Activated CD4-positive, alpha-beta memory T cell treated with anti-CD3 and anti-CD28 coated beads for 36 hours (primary cell): Measurements from ENCODE around the gene MRPL51. TPM values are rescaled to one million over a fixed set of nuclear protein-coding genes. Genes with fewer than 3 reads are reported as not detected.
"Not testable (repeated sequence)": the region's sequence is repeated elsewhere in the genome, so short reads cannot be mapped to it uniquely, and the experiment has no call there.

ENCODE experiments used
- CTCF ChIA-PET: fragments of 350-600 bp; sonication (Branson Sonifier 250); formaldehyde crosslinking; loops from one replicate; lab custom pipeline; 2021; ENCODE audit warnings: antibody characterized with exemption, inconsistent platforms; lab: Charles Lee
- POLR2A ChIA-PET: fragments of 350-600 bp; sonication (Branson Sonifier 250); formaldehyde crosslinking; loops from one replicate; lab custom pipeline; 2021; ENCODE audit warnings: antibody characterized with exemption; lab: Charles Lee
- DNase-seq: peaks from one replicate; pipeline ENCODE4 v3.0.0-alpha.2; 2020
- H3K27ac Mint-ChIP-seq: one replicate; pipeline ENCODE4 v1.8.0; 2021; ENCODE audit warnings: mixed read lengths
- H3K27me3 Mint-ChIP-seq: one replicate; pipeline ENCODE4 v1.8.0; 2021; ENCODE audit warnings: mixed read lengths
- H3K36me3 Mint-ChIP-seq: one replicate; pipeline ENCODE4 v1.8.0; 2021; ENCODE audit warnings: mixed read lengths
- H3K4me1 Mint-ChIP-seq: one replicate; pipeline ENCODE4 v1.8.0; 2021; ENCODE audit warnings: low read depth, mixed read lengths
- H3K4me3 Mint-ChIP-seq: one replicate; pipeline ENCODE4 v1.8.0; 2021; ENCODE audit warnings: mild to moderate bottlenecking, mixed read lengths
- H3K9me3 Mint-ChIP-seq: one replicate; pipeline ENCODE4 v1.8.0; 2021; ENCODE audit warnings: mixed read lengths
- intact Hi-C: fragments of 100-400 bp; cut with micrococcal nuclease; formaldehyde crosslinking; loops from one replicate; pipeline ENCODE4 v1.15.1; 2023
- total RNA-seq, 2 experiments: library from RNA; stranded (reverse); gene quantifications; one replicate each; pipeline ENCODE4 v1.2.3, GENCODE V29; 2021

The MRPL51 gene
- total RNA-seq, 2 experiments from 2014 or later = 289 to 312 TPM

- ChIA-PET POLR2A (no interaction called here), CTCF (no interaction called here)
- DNase-seq = no peak
- Mint-ChIP-seq H3K4me1 (no peaks in the 10 kb centered on the region), H3K36me3 (no peaks in the 10 kb centered on the region), H3K27me3 (no peaks in the 10 kb centered on the region), H3K9me3 (no peaks in the 10 kb centered on the region), H3K4me3 (no peak overlapping the region), H3K27ac (no peak overlapping the region)
- intact Hi-C loops = no loop called here
These were observed 14.6 kb downstream of the MRPL51 start for GRCh38 chr12:6478416-6478815.

GRCh38 chr12:6477601-6478377, 15.3 kb downstream of the MRPL51 start:
- intact Hi-C loops, H3K4me3 Mint-ChIP-seq, CTCF ChIA-PET, H3K4me1 Mint-ChIP-seq, H3K9me3 Mint-ChIP-seq, H3K27me3 Mint-ChIP-seq, H3K36me3 Mint-ChIP-seq, POLR2A ChIA-PET, H3K27ac Mint-ChIP-seq, DNase-seq: not testable (repeated sequence)

- Mint-ChIP-seq H3K27ac (no peak overlapping the region), H3K9me3 (no peaks in the 10 kb centered on the region), H3K4me1 (peaks cover 7% of the 10 kb centered on the region), H3K4me3 (no peak overlapping the region), H3K27me3 (no peaks in the 10 kb centered on the region), H3K36me3 (no peaks in the 10 kb centered on the region)
- POLR2A ChIA-PET = no interaction called here
- CTCF ChIA-PET = no interaction called here
- intact Hi-C loops = no loop called here
- no peak for DNase-seq
These were observed 16.6 kb downstream of the MRPL51 start for GRCh38 chr12:6476489-6476888.

DNA sequence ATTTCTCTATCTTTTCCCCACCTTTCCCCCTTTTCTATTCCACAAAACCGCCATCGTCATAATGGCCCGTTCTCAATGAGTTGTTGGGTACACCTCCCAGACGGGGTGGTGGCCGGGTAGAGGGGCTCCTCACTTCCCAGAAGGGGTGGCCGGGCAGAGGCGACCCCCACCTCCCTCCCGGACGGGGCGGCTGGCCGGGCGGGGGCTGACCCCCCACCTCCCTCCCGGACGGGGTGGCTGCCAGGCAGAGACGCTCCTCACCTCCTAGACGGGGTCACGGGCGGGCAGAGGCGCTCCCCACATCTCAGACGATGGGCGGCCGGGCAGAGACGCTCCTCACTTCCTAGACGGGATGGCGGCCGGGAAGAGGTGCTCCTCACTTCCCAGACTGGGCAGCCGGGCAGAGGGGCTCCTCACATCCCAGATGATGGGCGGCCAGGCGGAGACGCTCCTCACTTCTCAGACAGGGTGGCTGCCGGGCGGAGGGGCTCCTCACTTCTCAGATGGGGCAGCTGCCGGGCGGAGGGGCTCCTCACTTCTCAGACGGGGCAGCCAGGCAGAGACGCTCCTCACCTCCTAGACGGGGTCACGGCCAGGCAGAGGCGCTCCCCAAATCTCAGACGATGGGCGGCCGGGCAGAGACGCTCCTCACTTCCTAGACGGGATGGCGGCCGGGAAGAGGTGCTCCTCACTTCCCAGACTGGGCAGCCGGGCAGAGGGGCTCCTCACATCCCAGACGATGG, 17.7 kb downstream of the MRPL51 start:
- H3K27me3 Mint-ChIP-seq, DNase-seq, H3K27ac Mint-ChIP-seq, H3K36me3 Mint-ChIP-seq, CTCF ChIA-PET, POLR2A ChIA-PET, intact Hi-C loops, H3K9me3 Mint-ChIP-seq, H3K4me3 Mint-ChIP-seq: not testable (repeated sequence)
- H3K4me1 Mint-ChIP-seq = peaks cover 15% of the 10 kb centered on the region

GRCh38 chr12:6472491-6472890, 20.6 kb downstream of the MRPL51 start:
- ChIA-PET POLR2A (interaction anchor here (3.5 to 5.6 kb wide), 2 partner anchors 12 to 59 kb away, joined by 34 to 72 read pairs; no protein-coding TSS in a partner anchor), CTCF (interaction anchor here (0.8 kb wide), 1 partner anchor 137 kb away, joined by 3 read pairs; no protein-coding TSS in a partner anchor)
- Mint-ChIP-seq H3K9me3 (no peaks in the 10 kb centered on the region), H3K4me1 (peaks cover 32% of the 10 kb centered on the region), H3K27me3 (no peaks in the 10 kb centered on the region), H3K36me3 (peaks cover 15% of the 10 kb centered on the region), H3K4me3 (no peak overlapping the region), H3K27ac (no peak overlapping the region)
- intact Hi-C loops = no loop called here
- no peak for DNase-seq

GRCh38 chr12:6471989-6472360, 21.1 kb downstream of the MRPL51 start:
- no peak for DNase-seq
- Mint-ChIP-seq H3K27me3 (no peaks in the 10 kb centered on the region), H3K9me3 (no peaks in the 10 kb centered on the region), H3K4me3 (peak overlapping the region; percentile 6), H3K36me3 (peaks cover 20% of the 10 kb centered on the region), H3K4me1 (peaks cover 37% of the 10 kb centered on the region), H3K27ac (peak overlapping the region; percentile 1)
- CTCF ChIA-PET = interaction anchor here (2.8 kb wide), 1 partner anchor 66 kb away, joined by 11 read pairs; no protein-coding TSS in a partner anchor
- POLR2A ChIA-PET = interaction anchor here (1.3 to 5.6 kb wide), 4 partner anchors 12 to 60 kb away, joined by 3 to 72 read pairs (median 40); partner anchors contain the start of genes MRPL51 and NCAPD2
- intact Hi-C loops = loop anchor here (2.0 kb wide), 1 partner anchor 137 kb away; no protein-coding TSS in a partner anchor

DNA sequence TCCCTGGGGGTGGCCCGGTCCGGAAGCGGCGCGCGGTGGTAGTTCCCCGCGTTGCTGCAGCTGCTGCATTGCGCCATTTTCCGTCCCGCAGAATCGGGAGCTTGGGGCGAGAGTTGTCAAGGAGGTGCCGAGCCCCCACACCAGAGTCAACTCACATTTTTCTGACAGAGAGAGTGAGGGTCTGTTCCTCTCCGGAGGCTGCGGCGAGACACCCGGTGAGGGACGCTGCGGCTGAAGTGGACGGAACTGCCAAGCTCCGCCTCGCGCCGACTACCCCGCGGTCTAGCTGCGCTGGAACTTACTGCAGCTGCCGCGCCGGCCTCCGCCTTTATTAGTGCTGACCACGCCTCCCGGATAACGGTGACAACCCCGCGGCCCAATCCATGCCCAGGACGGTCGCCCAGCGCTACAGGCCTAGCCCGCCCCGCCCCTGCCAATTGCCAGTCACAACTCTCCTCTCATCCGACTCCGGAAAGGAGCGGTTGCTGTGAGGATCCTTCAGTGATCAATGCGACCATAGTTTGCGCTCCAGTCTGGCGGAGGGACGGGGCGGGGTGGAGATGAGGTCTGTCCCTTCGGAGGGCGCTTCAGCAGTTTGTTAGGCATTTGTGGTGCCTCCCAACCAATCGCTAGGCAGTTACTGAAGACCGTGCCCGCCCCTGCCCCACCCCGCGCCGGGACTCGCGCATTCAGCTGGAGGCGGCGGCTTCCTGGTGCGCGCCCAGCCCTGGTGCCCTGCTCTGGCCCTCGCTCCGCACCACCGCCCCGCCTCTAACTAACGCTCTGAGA, 22.5 kb downstream of the MRPL51 start, which contains the start of gene VAMP1:
Gene VAMP1, minus strand, starts transcription at position 303 of the 789 bp plus-strand sequence. Its CDS starts 146 bp downstream, at position 157.
- H3K4me1 Mint-ChIP-seq = peaks cover 51% of the 10 kb centered on the region

GRCh38 chr12:6469609-6470374, 23.3 kb downstream of the MRPL51 start:
- no peaks in the 10 kb centered on the region for H3K27me3 Mint-ChIP-seq
- ChIA-PET CTCF (interaction anchor here (0.9 to 4.3 kb wide), 10 partner anchors 8 to 133 kb away, joined by 3 to 59 read pairs (median 8); partner anchors contain the start of genes GAPDH, MRPL51 and TAPBPL), POLR2A (interaction anchor here (0.9 to 5.6 kb wide), 19 partner anchors 9 to 382 kb away, joined by 3 to 72 read pairs (median 10); partner anchors contain the start of genes CD27, GAPDH, MRPL51 and NCAPD2)
- H3K4me1 Mint-ChIP-seq = peaks cover 57% of the 10 kb centered on the region
- H3K4me3 Mint-ChIP-seq = peak overlapping the region; percentile 88
- H3K9me3 Mint-ChIP-seq = no peaks in the 10 kb centered on the region
- H3K27ac Mint-ChIP-seq = peak overlapping the region; percentile 89
- peaks cover 38% of the 10 kb centered on the region for H3K36me3 Mint-ChIP-seq
- DNase-seq = no peak
- intact Hi-C loops = loop anchor here (1.0 to 2.0 kb wide), 7 partner anchors 7 to 284 kb away; partner anchors contain the start of genes MLF2 and MRPL51

More for the DNA sequence above, 22.5 kb downstream of the MRPL51 start, which contains the start of gene VAMP1:
- CTCF ChIA-PET = interaction anchor here (0.7 to 4.3 kb wide), 14 partner anchors 9 to 147 kb away, joined by 3 to 59 read pairs (median 4); partner anchors contain the start of genes GAPDH, MRPL51 and TAPBPL
- Mint-ChIP-seq H3K27me3 (no peaks in the 10 kb centered on the region), H3K36me3 (peaks cover 33% of the 10 kb centered on the region), H3K27ac (peak within 1 kb of the TSS; percentile 89), H3K4me3 (peak within 1 kb of the TSS; percentile 88), H3K9me3 (no peaks in the 10 kb centered on the region)
- POLR2A ChIA-PET = interaction anchor here (0.7 to 5.6 kb wide), 23 partner anchors 10 to 382 kb away, joined by 3 to 72 read pairs (median 5); partner anchors contain the start of genes CD27, GAPDH, MRPL51 and NCAPD2
- intact Hi-C loops = loop anchor here (1.0 to 2.0 kb wide), 5 partner anchors 8 to 283 kb away; partner anchors contain the start of genes MLF2 and MRPL51
- peak; percentile 99 for DNase-seq

DNA sequence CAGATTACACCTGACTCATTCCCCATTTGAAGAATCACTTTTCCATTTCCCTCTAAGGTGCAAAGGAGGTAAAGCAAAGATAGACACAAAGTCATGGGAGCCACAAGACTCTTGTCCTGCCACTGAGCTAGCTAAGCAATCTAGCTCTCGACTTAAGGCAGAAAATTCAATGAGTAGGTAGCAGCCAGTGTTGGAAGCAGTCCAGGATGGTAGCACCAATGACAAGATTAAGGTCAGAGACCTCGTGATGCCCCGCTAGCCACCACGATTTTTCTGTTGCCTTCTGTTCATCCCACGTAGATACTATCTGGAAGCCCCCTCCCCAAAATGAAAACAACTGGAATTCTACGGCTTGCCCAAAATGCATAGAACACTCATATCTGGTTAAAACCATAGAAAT, 24.0 kb downstream of the MRPL51 start:
- CTCF ChIA-PET = interaction anchor here (4.3 kb wide), 1 partner anchor 45 kb away, joined by 59 read pairs; no protein-coding TSS in a partner anchor
- peaks cover 64% of the 10 kb centered on the region for H3K4me1 Mint-ChIP-seq
- H3K36me3 Mint-ChIP-seq = peaks cover 45% of the 10 kb centered on the region
- H3K4me3 Mint-ChIP-seq = peak overlapping the region; percentile 88
- no peaks in the 10 kb centered on the region for H3K9me3 Mint-ChIP-seq
- no peaks in the 10 kb centered on the region for H3K27me3 Mint-ChIP-seq
- H3K27ac Mint-ChIP-seq = peak overlapping the region; percentile 89
- DNase-seq = peak; percentile 46
- intact Hi-C loops = loop anchor here (1.0 kb wide), 2 partner anchors 42 to 46 kb away; no protein-coding TSS in a partner anchor
- POLR2A ChIA-PET = interaction anchor here (2.5 to 5.6 kb wide), 8 partner anchors 9 to 133 kb away, joined by 14 to 72 read pairs (median 40); partner anchors contain the start of genes GAPDH, MRPL51, NCAPD2 and TAPBPL

- intact Hi-C loops = no loop called here
- CTCF ChIA-PET = interaction anchor here (0.7 to 4.3 kb wide), 3 partner anchors 44 to 136 kb away, joined by 3 to 59 read pairs (median 4); no protein-coding TSS in a partner anchor
- H3K27me3 Mint-ChIP-seq = no peaks in the 10 kb centered on the region
- H3K36me3 Mint-ChIP-seq = peaks cover 52% of the 10 kb centered on the region
- no peaks in the 10 kb centered on the region for H3K9me3 Mint-ChIP-seq
- H3K27ac Mint-ChIP-seq = peak overlapping the region; percentile 89
- DNase-seq = no peak
- POLR2A ChIA-PET = interaction anchor here (0.8 to 5.6 kb wide), 6 partner anchors 10 to 132 kb away, joined by 4 to 71 read pairs (median 33); partner anchors contain the start of genes GAPDH and TAPBPL
- H3K4me1 Mint-ChIP-seq = peaks cover 73% of the 10 kb centered on the region
- H3K4me3 Mint-ChIP-seq = peak overlapping the region; percentile 88
These were observed 24.8 kb downstream of the MRPL51 start for GRCh38 chr12:6468283-6468575.
